Testis (tissue), 2 donors: ENCODE data around the gene ASPHD2.

ENCODE experiments used
- POLR2A ChIP-seq: fragments of 450-650 bp; IDR thresholded peaks from one replicate; pipeline ENCODE4 v1.6.1; 2017; ENCODE audit warnings: antibody characterized with exemption, mild to moderate bottlenecking, moderate library complexity
- TF ChIP-seq, protein P1 (sequence below), 3 experiments: fragments of 450-650 bp in 2 of 3; fragments of 200-600 bp in 1 of 3; sonication (generic) in 1 of 3; IDR thresholded peaks; one replicate each; pipeline ENCODE4 v1.5.1; 2016 to 2019; ENCODE audit warnings: antibody characterized with exemption in 3 of 3, mild to moderate bottlenecking in 2 of 3, moderate library complexity in 1 of 3

GRCh38 chr22:26462641-26463040, 33.6 kb downstream of the ASPHD2 start:
- no peak for TF ChIP-seq POLR2A
- TF ChIP-seq, protein P1, sequence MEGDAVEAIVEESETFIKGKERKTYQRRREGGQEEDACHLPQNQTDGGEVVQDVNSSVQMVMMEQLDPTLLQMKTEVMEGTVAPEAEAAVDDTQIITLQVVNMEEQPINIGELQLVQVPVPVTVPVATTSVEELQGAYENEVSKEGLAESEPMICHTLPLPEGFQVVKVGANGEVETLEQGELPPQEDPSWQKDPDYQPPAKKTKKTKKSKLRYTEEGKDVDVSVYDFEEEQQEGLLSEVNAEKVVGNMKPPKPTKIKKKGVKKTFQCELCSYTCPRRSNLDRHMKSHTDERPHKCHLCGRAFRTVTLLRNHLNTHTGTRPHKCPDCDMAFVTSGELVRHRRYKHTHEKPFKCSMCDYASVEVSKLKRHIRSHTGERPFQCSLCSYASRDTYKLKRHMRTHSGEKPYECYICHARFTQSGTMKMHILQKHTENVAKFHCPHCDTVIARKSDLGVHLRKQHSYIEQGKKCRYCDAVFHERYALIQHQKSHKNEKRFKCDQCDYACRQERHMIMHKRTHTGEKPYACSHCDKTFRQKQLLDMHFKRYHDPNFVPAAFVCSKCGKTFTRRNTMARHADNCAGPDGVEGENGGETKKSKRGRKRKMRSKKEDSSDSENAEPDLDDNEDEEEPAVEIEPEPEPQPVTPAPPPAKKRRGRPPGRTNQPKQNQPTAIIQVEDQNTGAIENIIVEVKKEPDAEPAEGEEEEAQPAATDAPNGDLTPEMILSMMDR (IDR thresholded peaks at IDR 0.05): no peak
